Peyer's patch (tissue), 4 donors: ENCODE measurements around the gene MYORG.

ENCODE experiments used
- CTCF ChIP-seq, 6 experiments: fragments of 450-650 bp in 4 of 6; fragments of 200-600 bp in 2 of 6; sonication (generic) in 1 of 6; IDR thresholded peaks; one replicate each; pipeline ENCODE4 v1.5.1; 2017 to 2019; ENCODE audit warnings: antibody characterized with exemption in 6 of 6, mild to moderate bottlenecking in 3 of 6, moderate library complexity in 1 of 6
- POLR2A ChIP-seq, 2 donors: fragments of 450-650 bp; IDR thresholded peaks; one replicate each; pipeline ENCODE4 v1.5.1; 2017; ENCODE audit warnings: antibody characterized with exemption in 2 of 2, mild to moderate bottlenecking in 2 of 2, moderate library complexity in 2 of 2

- TF ChIP-seq CTCF (IDR thresholded peaks at IDR 0.05), result no peak
- no peak for TF ChIP-seq POLR2A (IDR thresholded peaks at IDR 0.05)
These were observed 35.6 kb upstream of the MYORG start for GRCh38 chr9:34412336-34412735.
